IMR-90 (cell line): ENCODE measurements around the gene ZNF746. TPM values are rescaled to one million over a fixed set of nuclear protein-coding genes. Genes with fewer than 3 reads are reported as not detected.

Experiments used
- ATAC-seq: fragments of 200-7000 bp; cut with Tn5 transposase; 2 replicates; pipeline ENCODE4 v1.9.1; 2020; ENCODE audit warnings: low read depth, mild to moderate bottlenecking, moderate library complexity
- BruUV-seq: library from RNA; stranded (reverse); fragments of 400-500 nt; replicated peaks from 2 replicates; lab custom pipeline; 2021; lab: Mats Ljungman, UMichigan
- CTCF ChIA-PET: fragments of 300-600 bp; formaldehyde crosslinking; extraction: SDS; loops from one replicate; lab custom pipeline; 2021; ENCODE audit warnings: antibody characterized with exemption; lab: Yijun Ruan, JAX
- POLR2A ChIA-PET: fragments of 300-600 bp; sonication (Branson Sonifier 250); formaldehyde crosslinking; loops from one replicate; lab custom pipeline; 2022; ENCODE audit warnings: antibody characterized with exemption; ENCODE audit not compliant: unreplicated experiment; lab: Charles Lee
- DNase-seq: peaks from one replicate; pipeline ENCODE4 v3.0.0; 2013
- H2AFZ ChIP-seq: replicated peaks from 2 replicates; pipeline ENCODE3; 2013; ENCODE audit warnings: low read length, mild to moderate bottlenecking; ENCODE audit not compliant: poor library complexity
- H2AK5ac ChIP-seq: 2 replicates; pipeline ENCODE4 v1.6.1; 2013; ENCODE audit warnings: low read depth, low read length, inconsistent platforms
- H2AK9ac ChIP-seq: replicated peaks from 2 replicates; pipeline ENCODE3; 2013; ENCODE audit warnings: mild to moderate bottlenecking, low read depth, low read length, moderate library complexity; ENCODE audit not compliant: poor library complexity
- H2BK120ac ChIP-seq: 2 replicates; pipeline ENCODE4 v1.6.1; 2013; ENCODE audit warnings: low read depth, low read length, inconsistent platforms
- H2BK15ac ChIP-seq: 3 replicates; pipeline ENCODE4 v1.6.1; 2013; ENCODE audit warnings: low read depth, low read length, inconsistent platforms
- H2BK20ac ChIP-seq: 2 replicates; pipeline ENCODE4 v1.6.1; 2013; ENCODE audit warnings: low read depth, mild to moderate bottlenecking, inconsistent platforms, low read length, moderate library complexity
- H2BK5ac ChIP-seq: 2 replicates; pipeline ENCODE4 v1.6.1; 2013; ENCODE audit warnings: mild to moderate bottlenecking, low read depth, low read length, inconsistent platforms; ENCODE audit not compliant: poor library complexity, severe bottlenecking
- H3K14ac ChIP-seq: replicated peaks from 2 replicates; pipeline ENCODE4 v1.6.1; 2013; ENCODE audit warnings: low read depth, low read length, inconsistent platforms
- H3K18ac ChIP-seq: 2 replicates; pipeline ENCODE4 v1.6.1; 2013; ENCODE audit warnings: low read depth, low read length, control low read depth
- H3K23ac ChIP-seq: 2 replicates; pipeline ENCODE4 v1.6.1; 2013; ENCODE audit warnings: low read depth, low read length, inconsistent platforms
- H3K27ac ChIP-seq: 2 replicates; pipeline ENCODE4 v1.5.1; 2013; ENCODE audit warnings: mild to moderate bottlenecking, control low read depth, low read length; ENCODE audit not compliant: insufficient read depth
- H3K27me3 ChIP-seq: 2 replicates; pipeline ENCODE4 v1.6.1; 2013; ENCODE audit warnings: low read length; ENCODE audit not compliant: control insufficient read depth, insufficient read depth
- H3K36me3 ChIP-seq: 2 replicates; pipeline ENCODE4 v1.6.1; 2013; ENCODE audit warnings: low read length, mixed read lengths; ENCODE audit not compliant: control insufficient read depth, insufficient read depth
- H3K4ac ChIP-seq: 2 replicates; pipeline ENCODE4 v1.6.1; 2013; ENCODE audit warnings: low read depth, low read length, inconsistent platforms
- H3K4me1 ChIP-seq: 2 replicates; pipeline ENCODE4 v1.6.1; 2013; ENCODE audit warnings: low read length, mixed read lengths; ENCODE audit not compliant: control insufficient read depth, insufficient read depth
- H3K4me2 ChIP-seq: 2 replicates; pipeline ENCODE4 v1.6.1; 2013; ENCODE audit warnings: low read depth, mild to moderate bottlenecking, control low read depth, low read length, moderate library complexity
- H3K4me3 ChIP-seq: 2 replicates; pipeline ENCODE4 v1.5.1; 2013; ENCODE audit warnings: low read depth, mild to moderate bottlenecking, control low read depth, low read length, moderate library complexity; ENCODE audit not compliant: insufficient read depth
- H3K56ac ChIP-seq: 2 replicates; pipeline ENCODE4 v1.6.1; 2013; ENCODE audit warnings: low read length, inconsistent platforms; ENCODE audit not compliant: insufficient read depth; ENCODE audit errors: extremely low read depth
- H3K79me1 ChIP-seq, 2 experiments: 2 replicates each; pipeline ENCODE4 v1.6.1; 2013; ENCODE audit warnings: low read length in 2 of 2, inconsistent platforms in 1 of 2, low read depth in 1 of 2
- H3K9ac ChIP-seq: 2 replicates; pipeline ENCODE4 v1.6.1; 2013; ENCODE audit warnings: low read depth, low read length, control low read depth
- H3K9me1 ChIP-seq: 2 replicates; pipeline ENCODE4 v1.6.1; 2013; ENCODE audit warnings: low read length, inconsistent platforms; ENCODE audit not compliant: insufficient read depth
- H3K9me3 ChIP-seq: 2 replicates; pipeline ENCODE4 v1.6.1; 2013; ENCODE audit warnings: low read length; ENCODE audit not compliant: control insufficient read depth, insufficient read depth
- H4K20me1 ChIP-seq: 2 replicates; pipeline ENCODE4 v1.6.1; 2013; ENCODE audit warnings: low read length, inconsistent platforms; ENCODE audit not compliant: insufficient read depth
- H4K5ac ChIP-seq: 2 replicates; pipeline ENCODE4 v1.6.1; 2013; ENCODE audit warnings: mild to moderate bottlenecking, low read depth, low read length, control low read depth
- H4K8ac ChIP-seq, 2 experiments: 2 replicates each; pipeline ENCODE4 v1.6.1; 2013; ENCODE audit warnings: low read depth in 2 of 2, low read length in 2 of 2, control low read depth in 1 of 2, inconsistent platforms in 1 of 2
- H4K91ac ChIP-seq: 2 replicates; pipeline ENCODE4 v1.6.1; 2013; ENCODE audit warnings: low read depth, low read length, inconsistent platforms; ENCODE audit not compliant: insufficient read depth
- BHLHE40 ChIP-seq: fragments of 150-350 bp; IDR thresholded peaks from 2 replicates; pipeline ENCODE4 v1.6.1; 2016; ENCODE audit warnings: mild to moderate bottlenecking, low read depth, low read length
- CEBPB ChIP-seq: IDR thresholded peaks from 2 replicates; pipeline ENCODE4 v1.6.1; 2012; ENCODE audit warnings: low read depth, low read length, improper control_type of control experiment
- CHD1 ChIP-seq: IDR thresholded peaks from 2 replicates; pipeline ENCODE4 v1.6.1; 2012; ENCODE audit warnings: low read depth, low read length, improper control_type of control experiment
- FOS ChIP-seq: fragments of 150-350 bp; IDR thresholded peaks from 2 replicates; pipeline ENCODE4 v1.6.1; 2016; ENCODE audit warnings: low read depth, low read length
- MAFK ChIP-seq: IDR thresholded peaks from 2 replicates; pipeline ENCODE4 v1.6.1; 2012; ENCODE audit warnings: low read depth, low read length, improper control_type of control experiment
- MAZ ChIP-seq: IDR thresholded peaks from 2 replicates; pipeline ENCODE4 v1.6.1; 2012; ENCODE audit warnings: low read depth, mild to moderate bottlenecking, low read length, improper control_type of control experiment, moderate library complexity, borderline replicate concordance
- MXI1 ChIP-seq: IDR thresholded peaks from 2 replicates; pipeline ENCODE4 v1.6.1; 2012; ENCODE audit warnings: low read depth, mild to moderate bottlenecking, low read length, moderate library complexity, borderline replicate concordance
- NFE2L2 ChIP-seq: fragments of 150-350 bp; IDR thresholded peaks from 2 replicates; pipeline ENCODE4 v1.6.1; 2016; ENCODE audit warnings: low read depth, mild to moderate bottlenecking, low read length
- POLR2A ChIP-seq: IDR thresholded peaks from 2 replicates; pipeline ENCODE4 v1.6.1; 2012; ENCODE audit warnings: mild to moderate bottlenecking, low read depth, low read length
- RAD21 ChIP-seq: IDR thresholded peaks from 2 replicates; pipeline ENCODE4 v1.6.1; 2012; ENCODE audit warnings: low read length, improper control_type of control experiment
- RCOR1 ChIP-seq: IDR thresholded peaks from 2 replicates; pipeline ENCODE4 v1.6.1; 2012; ENCODE audit warnings: mild to moderate bottlenecking, low read length, improper control_type of control experiment; ENCODE audit not compliant: insufficient replicate concordance
- RFX5 ChIP-seq: IDR thresholded peaks from 2 replicates; pipeline ENCODE4 v1.8.0; 2012; ENCODE audit warnings: low read depth, mild to moderate bottlenecking, low read length, moderate library complexity
- whole genome bisulfite sequencing, 2 experiments: methylation state at CpG; one replicate each; pipeline versions ENCODE4 v1.1.5 to v1.1.7; 2013; ENCODE audit warnings: missing lambda C conversion rate in 2 of 2; ENCODE audit not compliant: insufficient read length in 1 of 2; ENCODE audit errors: extremely low coverage in 2 of 2; 5-methylcytosine and 5-hydroxymethylcytosine counted together
- dilution Hi-C: fragments of 300-500 bp; cut with HindIII; formaldehyde crosslinking; loops from one replicate; pipeline ENCODE4 v1.14.3; 2018; ENCODE audit warnings: low sequenced_read_pairs; ENCODE audit not compliant: unreplicated experiment
- in situ Hi-C: fragments of 300-500 bp; cut with MboI; formaldehyde crosslinking; loops from 3 replicates; pipeline ENCODE4 v1.14.3; 2019; ENCODE audit warnings: low sequenced_read_pairs, inconsistent platforms, mixed read lengths
- intact Hi-C: fragments of 100-400 bp; cut with micrococcal nuclease; formaldehyde crosslinking; loops from 2 replicates; pipeline ENCODE4 v1.10.0; 2022
- polyA plus RNA-seq, 3 experiments: library from polyadenylated mRNA; depleted of rRNA; stranded (reverse); fragments of >200 nt; gene quantifications; 2 replicates each; pipeline ENCODE4 v1.2.3, GENCODE V29; 2012; ENCODE audit warnings: low replicate concordance in 1 of 3
- total RNA-seq: library from RNA; depleted of rRNA; stranded (reverse); fragments of >200 nt; gene quantifications from 2 replicates; pipeline ENCODE4 v1.2.3, GENCODE V29; 2012
- TF ChIP-seq, protein P1 (sequence below): fragments of 150-350 bp; IDR thresholded peaks from 2 replicates; pipeline ENCODE4 v1.6.1; 2017; ENCODE audit warnings: mild to moderate bottlenecking, antibody characterized with exemption, low read length, low read depth
- TF ChIP-seq, protein P2 (sequence below): fragments of 150-350 bp; IDR thresholded peaks from 2 replicates; pipeline ENCODE4 v1.6.1; 2016; ENCODE audit warnings: low read depth, mild to moderate bottlenecking, low read length, moderate library complexity, borderline replicate concordance

The ZNF746 gene
- total and polyA plus RNA-seq, 2 of the 4 experiments (the other 2 are of a cell fraction) = 6.6 to 8.4 TPM

DNA sequence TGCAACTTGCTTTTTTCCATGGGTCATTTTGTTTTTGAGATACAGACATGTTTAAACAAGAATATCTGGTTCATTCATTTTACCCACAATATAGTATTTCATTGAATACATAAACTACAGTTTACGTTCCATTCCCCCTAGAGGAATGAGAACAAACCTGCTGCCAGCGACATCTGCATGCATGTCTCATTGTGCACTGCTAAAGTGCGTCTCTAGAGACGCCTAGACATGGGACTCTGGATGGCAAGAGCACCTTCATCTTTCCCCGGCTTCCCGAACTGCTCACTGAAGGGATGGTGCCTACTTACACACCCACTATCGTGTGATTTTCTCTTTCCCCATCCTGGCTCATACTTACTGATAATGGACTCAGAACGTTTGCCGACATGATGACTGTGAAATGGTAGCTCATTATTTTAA lies 35.5 kb downstream of the ZNF746 start:
- BruUV-seq = no TSS peak
- Histone ChIP-seq H2BK5ac (no peak overlapping the region), H3K14ac (no peak overlapping the region), H4K91ac (no peak overlapping the region), H2AK9ac (peak overlapping the region; percentile 45), H3K9me3 (no peaks in the 10 kb centered on the region), H2AFZ (peak overlapping the region; percentile 15), H3K36me3 (no peaks in the 10 kb centered on the region), H3K23ac (0 out of 2 replicates have a peak overlapping the region, but pooled peaks have one; percentile 11), H4K5ac (no peak overlapping the region), H3K56ac (no peak overlapping the region), H2BK120ac (no peak overlapping the region), H3K4me1 (peaks cover 5% of the 10 kb centered on the region; the same call in 1 of the 2 replicates), H3K4me3 (no peak overlapping the region), H3K18ac (no peak overlapping the region), H3K9ac (no peak overlapping the region), H4K8ac (no peak overlapping the region), H3K4me2 (no peak overlapping the region), H2BK20ac (no peak overlapping the region), H4K20me1 (peaks cover 9% of the 10 kb centered on the region), H3K79me1 (peaks cover 19 to 23% of the 10 kb centered on the region in 2 experiments), H3K9me1 (no peaks in the 10 kb centered on the region; the same call in 1 of the 2 replicates), H2BK15ac (no peak overlapping the region), H3K4ac (no peak overlapping the region), H2AK5ac (no peak overlapping the region), H3K27me3 (no peaks in the 10 kb centered on the region), H3K27ac (no peak overlapping the region)
- DNase-seq = no peak
- TF ChIP-seq, protein P1, sequence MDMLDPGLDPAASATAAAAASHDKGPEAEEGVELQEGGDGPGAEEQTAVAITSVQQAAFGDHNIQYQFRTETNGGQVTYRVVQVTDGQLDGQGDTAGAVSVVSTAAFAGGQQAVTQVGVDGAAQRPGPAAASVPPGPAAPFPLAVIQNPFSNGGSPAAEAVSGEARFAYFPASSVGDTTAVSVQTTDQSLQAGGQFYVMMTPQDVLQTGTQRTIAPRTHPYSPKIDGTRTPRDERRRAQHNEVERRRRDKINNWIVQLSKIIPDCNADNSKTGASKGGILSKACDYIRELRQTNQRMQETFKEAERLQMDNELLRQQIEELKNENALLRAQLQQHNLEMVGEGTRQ = no peak
- no peak for TF ChIP-seq MAFK
- TF ChIP-seq CEBPB = no peak
- no peak for TF ChIP-seq NFE2L2
- TF ChIP-seq RAD21 = no peak
- no peak for TF ChIP-seq POLR2A
- TF ChIP-seq MAZ = no peak
- no peak for TF ChIP-seq CHD1
- TF ChIP-seq, protein P2, sequence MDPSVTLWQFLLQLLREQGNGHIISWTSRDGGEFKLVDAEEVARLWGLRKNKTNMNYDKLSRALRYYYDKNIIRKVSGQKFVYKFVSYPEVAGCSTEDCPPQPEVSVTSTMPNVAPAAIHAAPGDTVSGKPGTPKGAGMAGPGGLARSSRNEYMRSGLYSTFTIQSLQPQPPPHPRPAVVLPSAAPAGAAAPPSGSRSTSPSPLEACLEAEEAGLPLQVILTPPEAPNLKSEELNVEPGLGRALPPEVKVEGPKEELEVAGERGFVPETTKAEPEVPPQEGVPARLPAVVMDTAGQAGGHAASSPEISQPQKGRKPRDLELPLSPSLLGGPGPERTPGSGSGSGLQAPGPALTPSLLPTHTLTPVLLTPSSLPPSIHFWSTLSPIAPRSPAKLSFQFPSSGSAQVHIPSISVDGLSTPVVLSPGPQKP = no peak
- TF ChIP-seq RFX5 = no peak
- TF ChIP-seq FOS = no peak
- TF ChIP-seq MXI1 = no peak
- no peak for TF ChIP-seq RCOR1
- TF ChIP-seq BHLHE40 = no peak
- in situ Hi-C loops (no loop called here), dilution Hi-C loops (no loop called here), intact Hi-C loops (loop anchor here (10.0 kb wide), 1 partner anchor 163 kb away; no protein-coding TSS in a partner anchor)
- ChIA-PET CTCF (no interaction called here), POLR2A (no interaction called here)
- ATAC-seq = no peak
- no CpG with 5 or more reads among the region's 9 CpGs for WGBS, 2 experiments
